GM10266 (cell line): ENCODE measurements around the gene GPHN.
"Not testable (repeated sequence)": the region's sequence is repeated elsewhere in the genome, so short reads cannot be mapped to it uniquely, and the experiment has no call there.

Experiments used
- DNase-seq: peaks from one replicate; pipeline ENCODE4 v3.0.0; 2012; ENCODE audit errors: extremely low spot score
- TF ChIP-seq, protein P1 (sequence below): IDR thresholded peaks from 2 replicates; pipeline ENCODE4 v1.5.1; 2012; ENCODE audit warnings: mild to moderate bottlenecking, low read depth; ENCODE audit not compliant: control insufficient read depth, insufficient read depth; ENCODE audit errors: missing control alignments

Gene GPHN

DNA sequence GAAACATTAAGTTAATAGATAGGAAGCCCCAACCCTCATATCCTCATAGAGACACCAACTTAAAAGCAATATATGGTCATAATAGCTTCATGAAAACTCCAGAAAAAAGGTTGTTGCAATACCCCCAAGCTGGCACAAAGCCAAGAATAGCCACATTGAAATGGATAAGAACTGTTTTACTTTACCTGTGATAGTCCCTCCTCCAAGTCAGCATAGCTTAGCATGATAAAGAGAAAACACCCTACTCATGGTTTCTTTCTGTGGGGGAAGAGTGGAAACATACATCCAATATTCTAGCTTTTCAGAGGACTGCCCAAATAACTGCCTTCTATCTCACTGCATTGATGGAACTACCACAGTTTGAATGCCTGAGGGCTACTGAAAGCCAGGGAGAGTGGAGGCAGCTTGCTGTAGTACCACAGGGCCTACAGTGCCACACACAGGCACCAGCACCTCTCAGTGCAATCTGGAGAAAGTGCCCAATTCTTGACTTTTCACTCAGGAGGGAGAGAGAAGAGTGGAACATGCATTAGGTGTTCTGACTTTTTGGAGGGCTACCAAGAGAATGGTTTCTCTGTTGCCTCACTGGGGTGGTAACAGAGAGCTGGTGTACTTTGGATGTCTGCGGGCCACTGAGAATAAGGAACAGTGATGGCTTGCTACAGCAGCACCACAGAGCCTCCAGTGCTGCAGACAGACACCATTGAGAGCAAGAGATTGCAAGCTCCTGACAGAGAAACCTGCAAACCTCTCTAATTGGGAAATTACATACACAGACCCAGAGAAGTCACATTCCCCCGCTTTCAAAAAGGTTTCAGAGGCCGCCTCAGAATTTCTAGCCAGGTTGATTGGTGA lies 524.2 kb downstream of the GPHN start:
- TF ChIP-seq, protein P1, sequence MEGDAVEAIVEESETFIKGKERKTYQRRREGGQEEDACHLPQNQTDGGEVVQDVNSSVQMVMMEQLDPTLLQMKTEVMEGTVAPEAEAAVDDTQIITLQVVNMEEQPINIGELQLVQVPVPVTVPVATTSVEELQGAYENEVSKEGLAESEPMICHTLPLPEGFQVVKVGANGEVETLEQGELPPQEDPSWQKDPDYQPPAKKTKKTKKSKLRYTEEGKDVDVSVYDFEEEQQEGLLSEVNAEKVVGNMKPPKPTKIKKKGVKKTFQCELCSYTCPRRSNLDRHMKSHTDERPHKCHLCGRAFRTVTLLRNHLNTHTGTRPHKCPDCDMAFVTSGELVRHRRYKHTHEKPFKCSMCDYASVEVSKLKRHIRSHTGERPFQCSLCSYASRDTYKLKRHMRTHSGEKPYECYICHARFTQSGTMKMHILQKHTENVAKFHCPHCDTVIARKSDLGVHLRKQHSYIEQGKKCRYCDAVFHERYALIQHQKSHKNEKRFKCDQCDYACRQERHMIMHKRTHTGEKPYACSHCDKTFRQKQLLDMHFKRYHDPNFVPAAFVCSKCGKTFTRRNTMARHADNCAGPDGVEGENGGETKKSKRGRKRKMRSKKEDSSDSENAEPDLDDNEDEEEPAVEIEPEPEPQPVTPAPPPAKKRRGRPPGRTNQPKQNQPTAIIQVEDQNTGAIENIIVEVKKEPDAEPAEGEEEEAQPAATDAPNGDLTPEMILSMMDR, result no peak
- DNase-seq, result no peak

DNA sequence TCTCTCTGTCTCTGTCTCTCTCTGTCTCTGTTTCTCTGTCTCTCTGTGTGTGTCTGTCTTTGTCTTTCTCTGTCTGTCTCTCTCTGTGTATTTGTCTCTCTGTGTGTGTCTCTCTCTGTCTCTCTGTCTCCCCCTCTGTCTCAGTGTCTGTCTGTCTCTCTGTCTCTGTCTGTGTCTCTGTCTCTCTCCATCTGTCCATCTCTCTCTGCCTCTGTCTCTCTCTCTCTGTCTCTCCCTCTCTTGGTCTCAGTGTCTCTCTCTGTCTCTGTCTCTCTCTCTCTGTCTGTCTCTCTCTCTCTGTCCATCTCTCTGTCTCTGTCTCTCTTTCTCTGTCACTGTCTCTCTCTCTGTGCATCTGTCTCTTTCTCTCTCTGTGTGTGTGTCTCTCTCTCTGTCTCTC lies 537.5 kb downstream of the GPHN start:
- TF ChIP-seq, protein P1, result no peak
- DNase-seq, result no peak

DNA sequence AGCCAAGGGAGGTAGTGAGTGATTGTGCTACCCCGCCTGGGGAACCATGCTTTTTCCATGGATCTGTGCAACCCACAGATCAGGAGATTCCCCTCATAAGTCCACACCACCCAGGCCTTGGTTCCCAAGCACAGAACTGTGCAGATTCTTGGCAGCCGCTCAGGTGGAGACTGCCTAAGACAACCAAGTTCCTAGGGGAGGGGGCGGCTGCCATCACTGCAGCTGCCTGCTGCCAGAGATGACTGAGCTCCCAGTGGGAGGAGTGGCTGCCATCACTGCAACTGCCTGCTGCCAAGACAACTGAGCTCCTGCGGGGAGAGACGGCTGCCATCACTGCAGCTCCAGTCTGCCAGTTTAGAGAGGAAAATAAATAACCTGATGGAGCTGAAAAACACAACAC lies 542.9 kb downstream of the GPHN start:
- TF ChIP-seq, protein P1, result no peak

DNA sequence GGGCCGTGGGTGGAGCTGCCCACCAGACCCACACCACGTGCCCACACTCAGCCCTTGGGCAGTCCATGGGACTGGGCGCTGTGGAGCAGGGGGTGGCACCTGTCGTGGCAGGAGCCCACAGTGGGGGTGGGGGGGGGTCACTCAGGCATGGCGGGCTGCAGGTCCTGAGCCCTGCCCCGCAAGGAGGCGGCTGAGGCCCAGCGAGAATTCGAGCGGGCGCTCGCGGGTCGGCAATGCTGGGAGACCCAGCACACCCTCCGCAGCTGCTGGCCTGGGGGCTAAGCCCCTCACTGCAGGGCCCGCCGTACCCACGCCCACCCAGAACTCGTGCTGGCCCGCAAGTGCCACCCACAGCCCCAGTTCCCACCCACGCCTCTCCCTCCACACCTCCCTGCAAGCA lies 548.7 kb downstream of the GPHN start:
- DNase-seq, result no peak
- TF ChIP-seq, protein P1, result no peak

More for the DNA sequence above, 542.9 kb downstream of the GPHN start:
- no peak for DNase-seq

DNA sequence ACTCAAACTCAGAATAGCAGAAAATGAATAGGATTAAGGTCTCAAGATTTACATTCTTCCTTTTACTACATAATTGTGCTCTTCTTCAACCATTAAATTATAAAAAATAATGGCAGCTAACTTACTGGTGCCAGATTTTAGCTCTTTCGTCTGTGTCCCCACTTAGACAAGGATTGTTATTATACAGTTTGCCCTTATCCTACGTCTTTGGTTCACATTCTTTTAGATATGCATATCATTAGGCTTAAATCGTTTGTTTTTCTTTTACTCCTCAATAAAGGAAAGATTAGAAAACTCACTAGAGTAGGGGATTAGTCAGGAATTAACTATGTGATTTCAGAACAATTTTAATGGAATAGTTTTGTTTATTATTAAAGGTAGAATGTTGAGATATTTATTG lies 551.6 kb downstream of the GPHN start:
- DNase-seq, result no peak
- TF ChIP-seq, protein P1, result no peak

DNA sequence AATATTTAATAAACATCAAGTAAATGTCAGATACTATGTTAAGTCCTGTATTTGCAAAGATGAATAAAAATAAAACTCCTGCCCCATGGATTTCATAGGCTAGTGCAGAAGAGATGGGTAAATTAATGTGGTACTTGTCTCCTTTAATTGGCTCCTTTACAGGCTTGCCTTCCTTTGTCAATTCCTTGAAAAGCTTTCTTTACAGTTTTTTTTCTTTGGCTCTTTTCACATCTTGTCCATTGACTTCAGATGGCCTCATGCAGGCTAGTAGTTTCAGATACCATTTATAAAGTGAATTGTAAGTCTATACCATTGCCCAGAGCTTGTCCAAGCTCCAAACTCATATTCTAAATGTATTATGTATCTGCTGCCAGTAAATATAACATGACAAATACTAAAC lies 552.6 kb downstream of the GPHN start:
- no peak for DNase-seq
- TF ChIP-seq, protein P1, result no peak

DNA sequence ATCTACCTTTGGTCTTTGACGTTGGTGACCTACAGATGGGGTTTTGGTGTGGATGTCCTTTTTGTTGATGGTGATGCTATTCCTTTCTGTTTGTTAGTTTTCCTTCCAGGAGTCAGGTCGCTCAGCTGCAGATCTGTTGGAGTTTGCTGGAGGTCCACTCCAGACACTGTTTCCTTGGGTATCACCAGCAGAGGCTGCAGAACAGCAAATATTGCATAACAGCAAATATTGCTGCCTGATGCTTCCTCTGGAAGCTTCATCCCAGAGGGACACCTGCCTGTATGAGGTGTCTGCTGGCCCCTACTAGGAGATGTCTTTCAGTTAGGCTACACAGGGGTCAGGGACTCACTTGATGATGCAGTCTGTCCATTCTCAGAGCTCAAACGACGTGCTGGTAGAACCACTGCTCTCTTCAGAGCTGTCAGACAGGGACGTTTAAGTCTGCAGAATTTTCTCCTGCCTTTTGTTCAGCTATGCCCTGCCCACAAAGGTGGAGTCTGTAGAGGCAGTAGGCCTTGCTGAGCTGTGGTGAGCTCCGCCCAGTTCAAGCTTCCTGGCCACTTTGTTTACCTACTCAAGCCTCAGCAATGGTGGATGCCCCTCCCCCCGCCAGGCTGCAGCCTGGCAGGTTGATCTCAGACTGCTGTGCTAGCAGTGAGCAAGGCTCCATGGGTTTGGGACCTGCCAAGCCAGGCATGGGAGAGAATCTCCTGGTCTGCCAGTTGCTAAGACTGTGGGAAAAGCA lies 559.3 kb downstream of the GPHN start:
- not testable (repeated sequence) for DNase-seq
